AG08396 (cell line): ENCODE measurements around the gene CWC15.
"Not testable (repeated sequence)": the region's sequence is repeated elsewhere in the genome, so short reads cannot be mapped to it uniquely, and the experiment has no call there.

ENCODE experiments used
- DNase-seq: peaks from one replicate; pipeline ENCODE4 v3.0.0; 2012; ENCODE audit warnings: low spot score, mixed read lengths

CWC15 gene

DNA sequence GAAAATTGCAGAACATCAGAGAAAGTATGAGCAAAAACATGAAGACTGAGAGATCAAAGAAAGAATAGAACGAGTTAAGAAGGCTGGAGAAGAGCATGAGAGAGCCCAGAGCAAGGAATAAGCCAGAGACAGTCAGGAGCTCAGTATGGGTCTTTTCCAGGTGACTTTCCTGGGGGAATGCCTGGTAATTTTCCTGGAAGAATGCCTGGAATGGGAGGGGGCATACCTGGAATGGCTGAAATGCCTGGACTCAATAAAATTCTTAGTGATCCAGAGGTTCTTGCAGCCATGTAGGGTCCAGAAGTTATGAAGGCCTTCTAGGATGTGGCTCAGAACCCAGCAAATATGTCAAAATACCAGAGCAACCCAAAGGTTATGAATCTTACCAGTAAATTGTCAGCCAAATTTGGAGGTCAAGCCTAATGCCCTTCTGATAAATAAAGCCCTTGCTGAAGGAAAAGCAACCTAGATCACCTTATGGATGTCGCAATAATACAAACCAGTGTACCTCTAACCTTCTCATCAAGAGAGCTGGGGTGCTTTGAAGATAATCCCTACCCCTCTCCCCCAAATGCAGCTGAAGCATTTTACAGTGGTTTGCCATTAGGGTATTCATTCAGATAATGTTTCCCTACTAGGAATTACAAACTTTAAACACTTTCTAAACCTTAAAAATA, 59.5 kb downstream of the CWC15 start:
- not testable (repeated sequence) for DNase-seq

DNA sequence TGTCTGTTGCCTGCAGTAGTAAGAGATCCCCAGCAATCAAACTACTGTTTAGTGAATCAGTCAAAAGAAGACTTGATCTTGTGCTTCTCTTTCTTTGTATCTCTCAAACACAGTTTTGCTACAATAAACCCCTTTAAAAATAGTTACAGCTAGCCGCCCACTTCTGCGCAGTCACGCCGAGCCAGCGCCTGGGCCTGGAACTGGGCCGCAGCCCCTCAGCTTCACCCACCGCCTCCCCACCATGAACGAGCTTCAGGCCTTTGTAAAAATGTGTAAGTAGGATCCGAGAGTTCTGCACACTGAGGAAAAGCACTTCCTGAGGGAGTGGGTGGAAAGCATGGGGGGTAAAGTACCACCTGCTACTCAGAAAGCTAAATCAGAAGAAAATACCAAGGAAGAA, 60.5 kb downstream of the CWC15 start:
- DNase-seq = no peak
